ENCODE measurements around the gene MXD3. TPM values are rescaled to one million over a fixed set of nuclear protein-coding genes. Genes with fewer than 3 reads are reported as not detected.
A peak's percentile ranks its signal among the peaks of the same experiment; 100 is the strongest.

MXD3 gene
- total and polyA plus RNA-seq, 2 of the 4 experiments (the other 2 are of a cell fraction), result 7.3 to 12.9 TPM

DNA sequence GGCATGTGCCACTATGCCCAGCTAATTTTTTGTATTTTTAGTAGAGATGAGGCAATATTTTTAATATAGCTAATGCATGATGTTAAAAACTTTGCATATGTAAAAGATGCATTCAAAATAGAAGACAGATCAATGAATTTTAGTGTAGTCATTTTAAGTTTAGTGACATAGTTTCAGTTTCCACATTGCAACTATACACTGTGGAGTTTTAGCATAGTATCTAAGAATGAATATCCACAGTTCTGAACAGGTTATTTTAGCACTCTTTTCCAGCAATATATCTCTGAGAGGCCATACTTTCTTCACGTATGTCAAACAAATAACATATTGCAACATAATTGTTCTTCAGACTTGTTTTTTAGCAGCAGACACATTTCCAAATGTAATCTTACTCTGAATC lies 47.5 kb downstream of the MXD3 start:
- no peak overlapping the region for H3K4me3 ChIP-seq (ENCODE audit: insufficient read depth, low read depth, low read length)
- no peak overlapping the region for H3K4ac ChIP-seq (ENCODE audit: low read depth, low read length)
- no peak overlapping the region for H2BK20ac ChIP-seq (ENCODE audit: low read depth, low read length)
- no peak overlapping the region for H4K8ac ChIP-seq (ENCODE audit: low read depth in 2 of 2, low read length in 2 of 2)
- H3K27ac ChIP-seq (ENCODE audit: insufficient read depth, low read length), result no peak overlapping the region
- no peak overlapping the region for H3K14ac ChIP-seq (replicated peaks; ENCODE audit: low read depth, low read length)
- no peak overlapping the region for H2AK5ac ChIP-seq (ENCODE audit: low read depth, low read length)
- H3K79me1 ChIP-seq (ENCODE audit: low read depth in 1 of 2, low read length in 2 of 2), result peaks cover 6 to 15% of the 10 kb centered on the region in 2 experiments
- no peak overlapping the region for H4K91ac ChIP-seq (ENCODE audit: insufficient read depth, low read depth, low read length)
- dilution Hi-C loops (cut with HindIII; ENCODE audit: low sequenced_read_pairs, unreplicated experiment) (no loop called here), in situ Hi-C loops (cut with MboI; ENCODE audit: low sequenced_read_pairs) (no loop called here), intact Hi-C loops (cut with micrococcal nuclease) (no loop called here)
- H2BK5ac ChIP-seq (ENCODE audit: low read depth, low read length, poor library complexity, severe bottlenecking), result no peak overlapping the region
- POLR2A ChIA-PET (ENCODE audit: unreplicated experiment), result interaction anchor here (0.6 kb wide), 1 partner anchor 236 kb away, joined by 14 read pairs; no protein-coding TSS in a partner anchor
- no peak overlapping the region for H2BK15ac ChIP-seq (ENCODE audit: low read depth, low read length)
- H3K9ac ChIP-seq (ENCODE audit: low read depth, low read length), result no peak overlapping the region
- no peak overlapping the region for H2AFZ ChIP-seq (replicated peaks; ENCODE audit: low read length, poor library complexity)
- no peak overlapping the region for H2BK120ac ChIP-seq (ENCODE audit: low read depth, low read length)
- no peak overlapping the region for H2AK9ac ChIP-seq (replicated peaks; ENCODE audit: low read depth, low read length, poor library complexity)
- H3K4me1 ChIP-seq (ENCODE audit: control insufficient read depth, insufficient read depth, low read length), result no peaks in the 10 kb centered on the region
- ATAC-seq (ENCODE audit: low read depth) (no peak), DNase-seq (no peak)
- no peak overlapping the region for H3K18ac ChIP-seq (ENCODE audit: low read depth, low read length)
- no peaks in the 10 kb centered on the region; the same call in 1 of the 2 replicates for H4K20me1 ChIP-seq (ENCODE audit: insufficient read depth, low read length)
- no peaks in the 10 kb centered on the region for H3K27me3 ChIP-seq (ENCODE audit: control insufficient read depth, insufficient read depth, low read length)
- H3K9me1 ChIP-seq (ENCODE audit: insufficient read depth, low read length), result peaks cover 6% of the 10 kb centered on the region; the same call in 1 of the 2 replicates
- TF ChIP-seq CEBPB (IDR thresholded peaks at IDR 0.05; ENCODE audit: low read depth, low read length), result peak; percentile 46; the same call in 1 of the 2 replicates
- TF ChIP-seq BHLHE40 (IDR thresholded peaks at IDR 0.05; ENCODE audit: low read depth, low read length), result no peak
- TF ChIP-seq RCOR1 (IDR thresholded peaks at IDR 0.05; ENCODE audit: insufficient replicate concordance, low read length), result no peak
- TF ChIP-seq RAD21 (IDR thresholded peaks at IDR 0.05; ENCODE audit: low read length), result no peak
- WGBS, 2 experiments (ENCODE audit: extremely low coverage in 2 of 2, insufficient read length in 1 of 2), result no CpG with 5 or more reads among the region's 1 CpG
- H3K36me3 ChIP-seq (ENCODE audit: control insufficient read depth, insufficient read depth, low read length), result peaks cover 36% of the 10 kb centered on the region
- BruUV-seq (replicated peaks), result no TSS peak
- no peaks in the 10 kb centered on the region for H3K9me3 ChIP-seq (ENCODE audit: control insufficient read depth, insufficient read depth, low read length)
- H3K4me2 ChIP-seq (ENCODE audit: low read depth, low read length), result no peak overlapping the region
- no peak overlapping the region for H3K23ac ChIP-seq (ENCODE audit: low read depth, low read length)
- H4K5ac ChIP-seq (ENCODE audit: low read depth, low read length), result no peak overlapping the region
- CTCF ChIA-PET, result no interaction called here
- H3K56ac ChIP-seq (ENCODE audit: extremely low read depth, insufficient read depth, low read length), result no peak overlapping the region
